HG03378 (cell line): ENCODE data around the gene MAN2C1.
"Not testable (repeated sequence)": the region's sequence is repeated elsewhere in the genome, so short reads cannot be mapped to it uniquely, and the experiment has no call there.

Experiments used
- ATAC-seq: cut with Tn5 transposase; IDR thresholded peaks from one replicate; pipeline ENCODE4 v1.9.1; 2021; ENCODE audit warnings: mild to moderate bottlenecking, moderate library complexity; ENCODE audit not compliant: unreplicated experiment

MAN2C1 gene

GRCh38 chr15:75361361-75361988 is 6.9 kb downstream of the MAN2C1 start:
- ATAC-seq = no peak

GRCh38 chr15:75360856-75361255 is 7.6 kb downstream of the MAN2C1 start:
- ATAC-seq = no peak

GRCh38 chr15:75360391-75360790 is 8.0 kb downstream of the MAN2C1 start:
- ATAC-seq = no peak

GRCh38 chr15:75359537-75360250 is 8.7 kb downstream of the MAN2C1 start:
- ATAC-seq = no peak

- no peak for ATAC-seq
Measured at GRCh38 chr15:75358771-75359536, 9.5 kb downstream of the MAN2C1 start.

GRCh38 chr15:75357976-75358673 is 10.3 kb downstream of the MAN2C1 start:
- ATAC-seq = no peak

GRCh38 chr15:75356517-75356916 is 11.9 kb downstream of the MAN2C1 start:
- ATAC-seq = no peak

GRCh38 chr15:75356006-75356405 is 12.4 kb downstream of the MAN2C1 start:
- ATAC-seq = no peak

- ATAC-seq = no peak
Measured at GRCh38 chr15:75355369-75355768, 13.0 kb downstream of the MAN2C1 start.

- ATAC-seq = no peak
Measured at GRCh38 chr15:75354454-75354853, 14.0 kb downstream of the MAN2C1 start.

GRCh38 chr15:75353604-75354003 is 14.8 kb downstream of the MAN2C1 start:
- no peak for ATAC-seq

GRCh38 chr15:75352186-75353080 is 16.0 kb downstream of the MAN2C1 start:
- ATAC-seq = no peak

- ATAC-seq = no peak
Measured at GRCh38 chr15:75350601-75351361, 17.6 kb downstream of the MAN2C1 start.

- peak; percentile 40 for ATAC-seq
Measured at GRCh38 chr15:75349851-75350588, 18.4 kb downstream of the MAN2C1 start.

- ATAC-seq = not testable (repeated sequence)
Measured at GRCh38 chr15:75349351-75349669, 19.1 kb downstream of the MAN2C1 start.

GRCh38 chr15:75348562-75349350 is 19.7 kb downstream of the MAN2C1 start:
- no peak for ATAC-seq

GRCh38 chr15:75348034-75348561 is 20.3 kb downstream of the MAN2C1 start:
- no peak for ATAC-seq
